Activated CD4-positive, alpha-beta T cell treated with anti-CD3 and anti-CD28 coated beads, Interleukin-2, Interleukin-6, amounts not matched to agents 100 ng/mL and 50 ng/mL, durations not matched to agents 16 hours and 8 hours (primary cell): ENCODE results near the gene MAGEA3.
"Not testable (repeated sequence)": the region's sequence is repeated elsewhere in the genome, so short reads cannot be mapped to it uniquely, and the experiment has no call there.

Experiments
- DNase-seq: peaks from one replicate; pipeline ENCODE4 v3.0.0-alpha.2; 2020

The MAGEA3 gene

GRCh38 chrX:152697952-152698931, at the start of gene MAGEA3:
MAGEA3 (plus strand) TSS chrX:152698794; CDS start chrX:152700833, 2,039 bp downstream.
- DNase-seq: not testable (repeated sequence)

DNA sequence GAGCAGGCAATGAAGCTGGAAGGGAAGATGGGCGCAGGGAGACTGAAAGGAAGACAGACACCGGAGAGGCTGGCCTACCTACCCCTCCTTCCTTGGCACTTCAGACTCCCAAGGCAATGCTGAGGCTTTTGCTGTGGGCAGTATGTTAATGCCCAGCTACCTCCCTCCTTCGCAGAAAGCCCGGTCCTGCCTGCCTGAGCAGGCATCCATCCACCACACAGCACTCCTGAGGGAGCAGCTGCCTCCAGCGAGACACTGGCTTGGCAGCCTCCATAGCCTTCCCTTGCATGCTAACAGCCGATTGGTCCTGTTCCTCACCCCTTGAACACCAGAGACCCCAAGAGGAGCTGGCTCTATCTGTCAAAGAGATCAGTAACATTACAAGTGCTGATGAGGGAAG, 46.5 kb upstream of the MAGEA3 start:
- no peak for DNase-seq

DNA sequence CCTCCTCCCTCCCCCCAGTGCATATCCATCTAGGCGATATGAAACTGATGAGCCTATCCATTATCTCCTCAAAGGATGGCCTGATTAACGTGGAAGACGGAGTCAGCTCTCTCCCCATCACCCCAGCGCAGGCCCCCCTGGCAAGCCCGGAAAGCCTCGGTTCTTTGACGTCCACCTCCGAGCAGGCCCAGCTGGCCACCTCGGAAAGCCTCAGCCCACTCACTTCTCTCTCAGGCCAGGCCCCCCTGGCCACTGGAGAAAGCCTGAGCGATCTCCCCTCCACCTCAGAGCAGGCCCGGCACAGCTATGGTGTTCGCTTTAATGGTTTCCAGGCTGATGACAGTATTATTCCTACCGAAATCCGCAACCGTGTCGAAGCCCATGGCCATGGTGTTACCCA, 46.1 kb upstream of the MAGEA3 start:
- no peak for DNase-seq

GRCh38 chrX:152656087-152656486, 42.5 kb upstream of the MAGEA3 start:
- DNase-seq: no peak

GRCh38 chrX:152656890-152657289, 41.7 kb upstream of the MAGEA3 start:
- no peak for DNase-seq

DNA sequence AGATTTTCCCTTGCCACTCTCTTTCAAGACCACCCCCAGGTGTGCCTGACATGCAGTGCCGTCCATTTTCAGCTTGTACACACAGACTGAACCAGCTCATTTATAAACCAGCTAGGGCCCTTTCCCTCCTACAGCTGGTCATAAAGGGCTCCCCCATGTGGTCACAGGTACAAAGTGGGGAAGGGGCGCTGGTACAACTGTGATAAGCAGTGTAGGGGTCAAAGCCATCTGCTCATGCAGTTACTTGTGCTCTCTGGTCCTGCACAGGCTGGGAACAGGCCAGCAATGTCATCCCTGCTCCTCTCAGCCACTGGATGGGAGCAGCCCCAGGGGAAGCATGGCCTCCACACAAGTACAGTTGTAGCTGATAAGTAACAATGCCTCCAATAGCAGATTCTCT, 40.3 kb upstream of the MAGEA3 start:
- no peak for DNase-seq

DNA sequence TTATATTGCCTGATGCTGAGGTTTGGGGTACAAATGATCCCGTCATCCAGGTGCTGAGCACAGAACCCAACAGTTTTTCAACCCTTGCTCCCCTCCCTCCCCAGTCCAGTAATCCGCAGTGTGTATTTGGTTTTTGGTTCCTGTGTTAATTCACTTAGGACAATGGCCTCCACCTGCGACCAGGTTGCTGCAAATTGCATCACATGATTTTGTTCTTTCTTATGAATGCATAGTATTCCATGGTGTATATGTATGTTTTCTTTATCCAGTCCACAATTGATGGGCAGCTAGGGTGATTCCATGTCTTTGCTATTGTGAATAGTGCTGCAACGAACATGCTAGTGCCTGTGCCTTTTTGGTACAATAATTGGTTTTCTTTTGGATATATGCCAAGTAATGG, 35.5 kb upstream of the MAGEA3 start:
- no peak for DNase-seq

GRCh38 chrX:152674135-152674534, 24.5 kb upstream of the MAGEA3 start:
- DNase-seq: no peak

- not testable (repeated sequence) for DNase-seq
Observed at GRCh38 chrX:152674652-152675051, 23.9 kb upstream of the MAGEA3 start.

- not testable (repeated sequence) for DNase-seq
Observed at GRCh38 chrX:152681012-152681411, 17.6 kb upstream of the MAGEA3 start.

DNA sequence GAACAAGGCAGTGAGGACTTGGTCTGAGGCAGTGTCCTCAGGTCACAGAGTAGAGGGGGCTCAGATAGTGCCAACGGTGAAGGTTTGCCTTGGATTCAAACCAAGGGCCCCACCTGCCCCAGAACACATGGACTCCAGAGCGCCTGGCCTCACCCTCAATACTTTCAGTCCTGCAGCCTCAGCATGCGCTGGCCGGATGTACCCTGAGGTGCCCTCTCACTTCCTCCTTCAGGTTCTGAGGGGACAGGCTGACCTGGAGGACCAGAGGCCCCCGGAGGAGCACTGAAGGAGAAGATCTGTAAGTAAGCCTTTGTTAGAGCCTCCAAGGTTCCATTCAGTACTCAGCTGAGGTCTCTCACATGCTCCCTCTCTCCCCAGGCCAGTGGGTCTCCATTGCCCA, 1.8 kb downstream of the MAGEA3 start:
- not testable (repeated sequence) for DNase-seq

GRCh38 chrX:152706500-152706899, 7.9 kb downstream of the MAGEA3 start:
- DNase-seq: not testable (repeated sequence)

- DNase-seq: not testable (repeated sequence)
Observed at GRCh38 chrX:152709173-152709572, 10.6 kb downstream of the MAGEA3 start, which contains the start of gene CSAG2. CSAG2 (minus strand) TSS chrX:152709273; CDS start chrX:152709112, 161 bp downstream.

GRCh38 chrX:152713195-152713594, 14.6 kb downstream of the MAGEA3 start:
- DNase-seq: not testable (repeated sequence)

DNA sequence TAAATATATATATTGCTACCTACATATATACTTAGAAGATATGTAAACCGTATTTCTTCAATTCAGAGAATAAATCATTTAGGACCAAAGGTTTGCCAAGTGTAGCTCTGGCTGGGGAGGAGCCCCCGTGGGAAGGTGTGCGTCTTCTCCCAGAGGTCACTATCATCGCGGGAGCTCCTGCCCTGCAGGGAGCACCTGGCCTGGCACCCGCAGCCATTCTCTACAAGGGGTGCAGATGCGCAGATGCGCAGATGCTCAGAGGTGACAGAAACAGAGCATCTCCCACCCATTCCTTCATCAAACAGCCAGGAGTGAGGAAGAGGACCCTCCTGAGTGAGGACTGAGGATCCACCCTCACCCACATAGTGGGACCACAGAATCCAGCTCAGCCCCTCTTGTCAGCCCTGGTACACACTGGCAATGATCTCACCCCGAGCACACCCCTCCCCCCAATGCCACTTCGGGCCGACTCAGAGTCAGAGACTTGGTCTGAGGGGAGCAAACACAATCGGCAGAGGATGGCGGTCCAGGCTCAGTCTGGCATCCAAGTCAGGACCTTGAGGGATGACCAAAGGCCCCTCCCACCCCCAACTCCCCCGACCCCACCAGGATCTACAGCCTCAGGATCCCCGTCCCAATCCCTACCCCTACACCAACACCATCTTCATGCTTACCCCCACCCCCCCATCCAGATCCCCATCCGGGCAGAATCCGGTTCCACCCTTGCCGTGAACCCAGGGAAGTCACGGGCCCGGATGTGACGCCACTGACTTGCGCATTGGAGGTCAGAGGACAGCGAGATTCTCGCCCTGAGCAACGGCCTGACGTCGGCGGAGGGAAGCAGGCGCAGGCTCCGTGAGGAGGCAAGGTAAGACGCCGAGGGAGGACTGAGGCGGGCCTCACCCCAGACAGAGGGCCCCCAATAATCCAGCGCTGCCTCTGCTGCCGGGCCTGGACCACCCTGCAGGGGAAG, 15.5 kb downstream of the MAGEA3 start, which contains the start of gene MAGEA2B:
TSS of gene MAGEA2B (plus strand) at position 814 of the 973 bp plus-strand sequence. CDS start 2,479 bp downstream, outside the sequence.
- DNase-seq: not testable (repeated sequence)

DNA sequence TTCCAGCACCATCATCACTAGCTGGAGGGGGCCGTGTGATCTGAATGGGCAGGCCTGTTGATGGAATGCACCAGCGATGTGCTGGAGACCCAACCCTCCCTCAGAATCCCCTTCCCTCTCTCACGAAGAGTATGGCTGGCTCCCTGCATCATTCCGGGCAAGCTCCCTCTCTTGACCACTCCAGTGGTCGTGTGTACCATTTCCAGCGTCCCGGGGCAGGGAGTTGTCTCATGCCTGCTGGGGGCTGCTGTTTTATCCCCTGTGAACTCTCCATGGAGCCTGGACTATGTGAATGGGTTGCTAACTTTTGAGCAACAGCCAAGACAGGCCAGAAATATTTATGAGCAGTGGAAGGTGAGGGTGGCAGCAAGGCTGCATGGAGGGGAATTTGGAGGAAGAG, 26.8 kb downstream of the MAGEA3 start:
- no peak for DNase-seq

DNA sequence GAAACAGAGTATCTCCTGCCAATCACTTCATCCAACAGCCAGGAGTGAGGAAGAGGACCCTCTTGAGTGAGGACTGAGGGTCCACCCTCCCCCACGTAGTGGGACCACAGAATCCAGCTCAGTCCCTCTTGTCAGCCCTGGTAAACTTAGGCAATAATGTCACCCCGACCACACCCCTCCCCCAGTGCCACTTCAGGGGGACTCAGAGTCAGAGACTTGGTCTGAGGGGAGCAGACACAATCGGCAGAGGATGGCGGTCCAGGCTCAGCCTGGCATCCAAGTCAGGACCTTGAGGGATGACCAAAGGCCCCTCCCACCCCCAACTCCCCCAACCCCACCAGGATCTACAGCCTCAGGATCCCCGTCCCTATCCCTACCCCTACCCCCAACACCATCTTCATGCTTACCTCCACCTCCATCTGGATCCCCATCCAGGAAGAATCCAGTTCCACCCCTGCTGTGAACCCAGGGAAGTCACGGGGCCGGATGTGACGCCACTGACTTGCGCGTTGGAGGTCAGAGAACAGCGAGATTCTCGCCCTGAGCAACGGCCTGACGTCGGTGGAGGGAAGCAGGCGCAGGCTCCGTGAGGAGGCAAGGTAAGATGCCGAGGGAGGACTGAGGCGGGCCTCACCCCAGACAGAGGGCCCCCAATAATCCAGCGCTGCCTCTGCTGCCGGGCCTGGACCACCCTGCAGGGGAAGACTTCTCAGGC, 34.8 kb downstream of the MAGEA3 start, which contains the start of the genes CSAG1 and MAGEA12:
TSS of gene CSAG1 (minus strand) at position 461 of the 715 bp plus-strand sequence. CDS start 1,261 bp downstream, outside the sequence.
TSS of gene MAGEA12 (plus strand) at position 497 of the 715 bp plus-strand sequence. CDS start 2,405 bp downstream, outside the sequence.
- no peak for DNase-seq

GRCh38 chrX:152734143-152734858, 35.7 kb downstream of the MAGEA3 start:
- not testable (repeated sequence) for DNase-seq

- DNase-seq: no peak
Observed at GRCh38 chrX:152735101-152735500, 36.5 kb downstream of the MAGEA3 start.

- DNase-seq: no peak
Observed at GRCh38 chrX:152735860-152736511, 37.4 kb downstream of the MAGEA3 start.

- DNase-seq: not testable (repeated sequence)
Observed at GRCh38 chrX:152736528-152736927, 37.9 kb downstream of the MAGEA3 start.
